HepG2 (cell line): ENCODE results near the gene MED15. TPM values are rescaled to one million over a fixed set of nuclear protein-coding genes. Genes with fewer than 3 reads are reported as not detected.

Experiments
- AGO1 ChIP-seq: fragments of 200-400 bp; formaldehyde crosslinking; IDR thresholded peaks from 2 replicates; pipeline ENCODE4 v1.6.1; 2017; ENCODE audit warnings: mild to moderate bottlenecking, low read depth, low read length, moderate library complexity; ENCODE audit not compliant: poor library complexity, severe bottlenecking
- HOMEZ ChIP-seq: IDR thresholded peaks from 2 replicates; pipeline ENCODE4 v1.6.1; 2016; ENCODE audit warnings: low read depth
- IRF2 ChIP-seq: IDR thresholded peaks from 2 replicates; pipeline ENCODE4 v1.6.1; 2018; ENCODE audit warnings: missing genetic modification reagents, missing compliant biosample characterization
- NCOA2 ChIP-seq: sonication (generic); formaldehyde crosslinking; IDR thresholded peaks from 2 replicates; pipeline ENCODE4 v1.8.0; 2022; ENCODE audit warnings: inconsistent platforms
- REL ChIP-seq: sonication (generic); formaldehyde crosslinking; conservative IDR thresholded peaks from 2 replicates; pipeline ENCODE4 v1.8.0; 2022; ENCODE audit warnings: mild to moderate bottlenecking, missing genetic modification reagents, moderate library complexity
- SOX13 ChIP-seq, 3 experiments: fragments of 450-650 bp in 1 of 3; sonication (generic) in 1 of 3; formaldehyde crosslinking in 1 of 3; IDR thresholded peaks in 2 of 3; conservative IDR thresholded peaks in 1 of 3; 2 replicates each; pipeline versions ENCODE4 v1.5.0 to v1.6.1; 2016 to 2020; ENCODE audit warnings: antibody characterized with exemption in 1 of 3, mild to moderate bottlenecking in 1 of 3, missing compliant biosample characterization in 1 of 3, missing genetic modification reagents in 1 of 3, moderate library complexity in 1 of 3
- SOX6 ChIP-seq, 2 experiments: fragments of 450-650 bp in 1 of 2; sonication (generic) in 1 of 2; formaldehyde crosslinking in 1 of 2; IDR thresholded peaks; 2 replicates each; pipeline versions ENCODE4 v1.4.0 to v1.6.1; 2017 to 2020; ENCODE audit warnings: antibody characterized with exemption in 1 of 2, mild to moderate bottlenecking in 1 of 2, missing genetic modification reagents in 1 of 2
- SP5 ChIP-seq: IDR thresholded peaks from 2 replicates; pipeline ENCODE4 v1.6.1; 2016; ENCODE audit warnings: low read depth, borderline replicate concordance
- ZBTB7B ChIP-seq: sonication (generic); formaldehyde crosslinking; IDR thresholded peaks from 2 replicates; pipeline ENCODE4 v1.4.0; 2020; ENCODE audit warnings: missing genetic modification reagents
- ZNF318 ChIP-seq: sonication (generic); formaldehyde crosslinking; IDR thresholded peaks from 2 replicates; pipeline ENCODE4 v1.4.0; 2020; ENCODE audit warnings: mild to moderate bottlenecking, missing genetic modification reagents
- ZNF331 ChIP-seq: sonication (generic); formaldehyde crosslinking; IDR thresholded peaks from 2 replicates; pipeline ENCODE4 v1.4.0; 2020; ENCODE audit warnings: missing genetic modification reagents
- ZNF576 ChIP-seq: sonication (generic); formaldehyde crosslinking; IDR thresholded peaks from 2 replicates; pipeline ENCODE4 v1.4.0; 2020; ENCODE audit warnings: mild to moderate bottlenecking, missing genetic modification reagents
- polyA plus RNA-seq, 8 experiments: library from polyadenylated mRNA; depleted of rRNA in 3 of 8; stranded (reverse) in 7 of 8; unstranded in 1 of 8; fragments of >200 nt; fragmentation: Illumina TruSeq in 4 of 8; extraction: Trizol in 4 of 8; gene quantifications; 2 replicates each; pipeline versions ENCODE4 v1.2.1 to v1.2.3, GENCODE V29; 2011 to 2016; ENCODE audit warnings: low read depth in 4 of 8, missing spikeins in 1 of 8, mixed read lengths in 1 of 8; ENCODE audit not compliant: insufficient read depth in 1 of 8
- total RNA-seq, 5 experiments: library from RNA; depleted of rRNA; stranded (reverse); fragments of >200 nt; fragmentation: Illumina TruSeq; extraction: Trizol; gene quantifications; 2 replicates each; pipeline ENCODE4 v1.2.3, GENCODE V29; 2016; ENCODE audit warnings: low read depth in 1 of 5
- TF ChIP-seq, protein P1 (sequence below): sonication (generic); formaldehyde crosslinking; IDR thresholded peaks from 2 replicates; pipeline ENCODE4 v1.5.1; 2020; ENCODE audit warnings: mild to moderate bottlenecking, missing genetic modification reagents, borderline replicate concordance
- TF ChIP-seq, protein P2 (sequence below): sonication (generic); formaldehyde crosslinking; IDR thresholded peaks from 2 replicates; pipeline ENCODE4 v1.4.0; 2020; ENCODE audit warnings: missing genetic modification reagents

The MED15 gene
- total and polyA plus RNA-seq, 2 of the 13 experiments (the other 11 are each of a cell fraction or from before 2014, with no cell fraction given) = 14.3 to 27.0 TPM

DNA sequence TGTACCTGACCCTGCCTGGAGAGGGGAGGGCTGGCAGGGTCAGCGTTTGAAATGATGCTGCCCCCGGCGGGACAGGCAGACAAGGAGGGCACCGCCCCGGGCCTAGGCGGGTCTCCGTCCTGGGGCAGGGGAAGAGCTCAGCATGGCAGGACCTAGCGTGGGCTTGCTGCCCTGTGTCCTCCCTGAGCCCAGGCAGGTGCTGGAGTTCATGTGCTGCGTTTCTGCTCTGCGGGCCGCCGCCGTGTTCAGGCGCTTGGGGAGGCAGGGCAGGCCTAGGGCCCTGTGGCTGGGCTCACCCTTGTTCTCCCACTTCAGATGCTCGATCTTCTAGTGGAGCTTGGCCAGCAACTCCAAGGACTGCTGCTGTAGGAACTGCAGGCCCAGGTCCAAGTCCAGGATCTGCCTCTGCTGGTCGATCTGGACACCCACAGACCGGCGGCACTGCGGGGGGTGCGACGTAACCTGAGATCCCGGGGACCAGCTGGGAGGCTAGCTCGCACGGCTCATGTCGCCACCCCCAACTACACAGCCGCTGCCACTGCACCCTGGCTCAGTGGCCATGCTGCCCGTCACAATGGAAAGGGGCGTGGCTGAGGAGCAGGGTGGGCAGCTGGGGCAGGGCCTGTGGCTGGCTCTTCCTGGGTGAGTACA is 84.4 kb downstream of the MED15 start (continued):
- TF ChIP-seq, protein P1, sequence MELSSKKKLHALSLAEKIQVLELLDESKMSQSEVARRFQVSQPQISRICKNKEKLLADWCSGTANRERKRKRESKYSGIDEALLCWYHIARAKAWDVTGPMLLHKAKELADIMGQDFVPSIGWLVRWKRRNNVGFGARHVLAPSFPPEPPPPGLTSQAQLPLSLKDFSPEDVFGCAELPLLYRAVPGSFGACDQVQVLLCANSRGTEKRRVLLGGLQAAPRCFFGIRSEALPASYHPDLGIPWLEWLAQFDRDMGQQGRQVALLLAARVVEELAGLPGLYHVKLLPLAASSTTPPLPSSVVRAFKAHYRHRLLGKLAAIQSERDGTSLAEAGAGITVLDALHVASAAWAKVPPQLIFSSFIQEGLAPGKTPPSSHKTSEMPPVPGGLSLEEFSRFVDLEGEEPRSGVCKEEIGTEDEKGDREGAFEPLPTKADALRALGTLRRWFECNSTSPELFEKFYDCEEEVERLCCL (CRISPR knock-in tag) = no peak
- no peak for TF ChIP-seq ZBTB7B (CRISPR knock-in tag)
- no peak for TF ChIP-seq SOX13 (IDR thresholded peaks at IDR 0.05)
- no peak for TF ChIP-seq SOX13 (CRISPR knock-in tag; conservative IDR thresholded peaks at IDR 0.05 in 1 of 2, IDR thresholded peaks at IDR 0.05 in 1 of 2)
- TF ChIP-seq SP5 (CRISPR knock-in tag) = 0 out of 2 replicates have a peak, but pooled peaks have one; percentile 29
- TF ChIP-seq SOX6 (IDR thresholded peaks at IDR 0.05) = no peak
- 0 out of 2 replicates have a peak, but pooled peaks have one; percentile 14 for TF ChIP-seq SOX6 (CRISPR knock-in tag; IDR thresholded peaks at IDR 0.05)
- TF ChIP-seq ZNF318 (CRISPR knock-in tag) = no peak
- TF ChIP-seq AGO1 = no peak
- no peak for TF ChIP-seq ZNF576 (CRISPR knock-in tag)
- no peak for TF ChIP-seq HOMEZ (CRISPR knock-in tag)
- no peak for TF ChIP-seq ZNF331 (CRISPR knock-in tag)
- TF ChIP-seq, protein P2, sequence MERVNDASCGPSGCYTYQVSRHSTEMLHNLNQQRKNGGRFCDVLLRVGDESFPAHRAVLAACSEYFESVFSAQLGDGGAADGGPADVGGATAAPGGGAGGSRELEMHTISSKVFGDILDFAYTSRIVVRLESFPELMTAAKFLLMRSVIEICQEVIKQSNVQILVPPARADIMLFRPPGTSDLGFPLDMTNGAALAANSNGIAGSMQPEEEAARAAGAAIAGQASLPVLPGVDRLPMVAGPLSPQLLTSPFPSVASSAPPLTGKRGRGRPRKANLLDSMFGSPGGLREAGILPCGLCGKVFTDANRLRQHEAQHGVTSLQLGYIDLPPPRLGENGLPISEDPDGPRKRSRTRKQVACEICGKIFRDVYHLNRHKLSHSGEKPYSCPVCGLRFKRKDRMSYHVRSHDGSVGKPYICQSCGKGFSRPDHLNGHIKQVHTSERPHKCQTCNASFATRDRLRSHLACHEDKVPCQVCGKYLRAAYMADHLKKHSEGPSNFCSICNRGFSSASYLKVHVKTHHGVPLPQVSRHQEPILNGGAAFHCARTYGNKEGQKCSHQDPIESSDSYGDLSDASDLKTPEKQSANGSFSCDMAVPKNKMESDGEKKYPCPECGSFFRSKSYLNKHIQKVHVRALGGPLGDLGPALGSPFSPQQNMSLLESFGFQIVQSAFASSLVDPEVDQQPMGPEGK (CRISPR knock-in tag) = peak; percentile 65
- TF ChIP-seq IRF2 (CRISPR knock-in tag) = no peak; the same call in 1 of the 2 replicates
- no peak for TF ChIP-seq REL (CRISPR knock-in tag)
- TF ChIP-seq NCOA2 (CRISPR knock-in tag) = no peak
